NCI-H2196 (cell line): ENCODE measurements around the gene MICALL1.
"Not testable (repeated sequence)": the region's sequence is repeated elsewhere in the genome, so short reads cannot be mapped to it uniquely, and the experiment has no call there.

Source experiments
- DNase-seq: peaks from one replicate; lab custom pipeline; 2025; ENCODE audit not compliant: unreplicated experiment; lab: John Stamatoyannopoulos, UW

The MICALL1 gene

DNA sequence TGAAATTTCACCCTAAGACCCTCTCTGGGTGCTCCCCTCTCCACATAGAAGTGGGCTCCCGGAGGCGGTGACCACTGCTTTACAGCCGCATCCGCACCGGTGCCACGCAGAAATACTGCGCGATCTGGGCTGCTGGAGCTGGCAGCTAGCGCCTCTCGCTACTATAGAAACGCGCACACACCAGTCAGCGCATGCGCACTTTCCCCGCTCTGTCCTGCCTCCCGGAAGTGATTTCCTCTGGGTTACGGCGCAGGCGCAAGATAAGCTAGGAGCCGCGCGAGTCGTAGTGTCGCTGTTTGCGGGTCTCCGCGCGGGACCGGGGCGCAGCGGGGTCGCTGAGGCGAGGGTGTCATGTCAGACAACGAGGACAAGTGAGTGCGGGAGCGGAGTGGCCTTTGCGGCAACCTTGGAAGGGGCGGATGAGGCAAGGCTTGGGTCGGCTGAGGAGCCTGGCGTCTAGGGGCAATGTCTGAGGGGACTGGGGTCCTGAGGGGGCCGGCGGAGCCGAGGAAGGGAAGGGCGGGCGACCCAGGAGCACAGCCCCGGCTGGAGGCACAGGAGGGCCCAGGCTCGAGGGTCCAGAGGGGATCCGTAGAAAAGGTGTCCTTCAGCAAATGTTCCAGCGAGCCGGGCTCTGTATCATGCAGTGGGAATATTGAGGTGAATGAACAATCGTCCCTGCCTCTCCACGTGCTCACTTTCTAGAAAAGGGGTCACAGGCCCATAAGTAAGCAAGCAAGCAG lies 47.5 kb downstream of the MICALL1 start, which contains the start of the genes C22orf23 and POLR2F:
Gene C22orf23 (minus strand): TSS at position 165 of the 743 bp plus-strand sequence. CDS start 452 bp downstream, outside the sequence.
Gene POLR2F (plus strand): TSS at position 263 of the 743 bp plus-strand sequence. CDS start 89 bp downstream, at position 352.
- peak; percentile 86 for DNase-seq

DNA sequence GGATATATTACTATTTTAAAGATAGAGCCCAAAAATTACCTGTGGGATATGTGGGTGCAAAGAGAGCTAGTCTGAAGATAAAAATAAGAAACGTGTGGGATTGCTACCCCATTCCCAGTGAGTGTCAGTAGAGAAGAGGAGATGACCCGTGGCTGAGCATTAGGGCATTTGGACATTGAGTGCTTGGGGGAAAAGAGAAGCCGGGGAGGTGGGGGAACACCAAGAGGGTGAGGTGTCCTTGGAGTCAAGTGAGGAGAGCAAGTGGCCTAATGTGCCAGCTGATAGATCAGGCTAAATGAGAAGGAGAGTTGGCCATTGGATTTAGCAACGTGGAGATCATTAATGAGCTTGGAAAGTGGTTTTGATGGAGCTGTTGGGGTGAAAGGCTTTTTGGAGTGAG lies 48.6 kb downstream of the MICALL1 start:
- no peak for DNase-seq

DNA sequence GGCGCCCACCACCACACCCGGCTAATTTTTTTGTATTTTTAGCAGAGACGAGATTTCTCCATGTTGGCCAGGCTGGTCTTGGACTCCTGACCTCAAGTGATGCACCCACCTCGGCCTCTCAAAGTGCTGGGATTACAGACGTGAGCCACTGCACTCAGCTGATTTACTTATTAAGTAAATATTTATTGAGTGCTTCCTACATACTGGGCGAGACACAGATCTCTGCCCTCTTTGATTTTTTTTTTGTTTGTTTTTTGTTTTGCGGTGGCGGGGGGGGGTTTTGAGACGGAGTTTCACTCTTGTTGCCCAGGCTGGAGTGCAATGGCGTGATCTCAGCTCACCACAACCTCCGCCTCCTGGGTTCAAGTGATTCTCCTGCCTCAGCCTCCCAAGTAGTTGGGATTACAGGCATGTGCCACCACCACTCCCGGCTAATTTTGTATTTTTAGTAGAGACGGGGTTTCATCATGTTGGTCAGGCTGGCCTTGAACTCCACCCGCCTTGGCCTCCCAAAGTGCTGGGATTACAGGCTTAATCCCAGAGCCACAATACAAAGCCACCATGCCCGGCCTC lies 49.8 kb downstream of the MICALL1 start:
- not testable (repeated sequence) for DNase-seq

DNA sequence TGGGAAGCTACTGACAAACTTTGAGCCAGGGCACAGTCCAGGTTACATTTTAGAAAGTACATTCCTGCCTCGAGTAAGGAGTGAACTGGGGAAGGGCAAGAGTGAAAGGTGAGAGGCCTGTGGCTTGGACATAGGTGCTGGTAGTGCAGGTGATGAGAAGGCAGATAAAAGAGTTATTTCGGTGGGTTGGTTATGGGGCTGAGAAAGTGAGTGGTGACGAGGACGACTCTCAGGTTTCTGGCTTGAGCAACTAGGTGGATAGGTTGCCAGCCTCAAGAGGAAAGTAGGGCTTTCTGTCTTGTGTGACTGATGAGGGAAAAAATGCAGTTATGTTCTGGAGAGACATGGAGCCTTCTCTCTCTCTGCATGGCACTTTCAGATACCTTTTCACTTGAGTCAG lies 51.1 kb downstream of the MICALL1 start:
- DNase-seq: no peak

DNA sequence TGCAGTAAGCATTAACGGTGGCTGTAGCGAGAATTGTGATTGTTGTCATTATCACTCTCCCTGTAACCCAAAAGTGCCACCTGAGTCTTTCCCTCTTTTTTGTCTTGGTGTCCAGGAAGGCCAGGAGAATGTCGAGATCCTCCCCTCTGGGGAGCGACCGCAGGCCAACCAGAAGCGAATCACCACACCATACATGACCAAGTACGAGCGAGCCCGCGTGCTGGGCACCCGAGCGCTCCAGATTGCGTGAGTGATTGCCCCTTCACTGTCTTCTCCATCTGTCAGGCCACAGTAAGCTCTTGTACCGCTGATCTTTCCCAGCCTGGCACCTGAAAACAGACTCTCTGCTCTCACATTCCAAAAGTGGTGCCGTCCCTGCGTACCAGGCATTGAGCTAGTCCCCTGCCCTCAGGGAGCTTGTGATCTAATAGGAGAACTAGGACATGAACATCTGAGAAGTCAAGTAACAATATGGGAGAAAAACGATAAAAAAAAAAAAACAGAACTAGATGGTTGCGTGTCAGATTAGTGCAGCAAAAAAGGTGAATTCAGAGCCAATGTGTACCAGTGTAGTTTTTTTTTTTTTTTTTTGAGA lies 53.2 kb downstream of the MICALL1 start:
- DNase-seq: no peak

DNA sequence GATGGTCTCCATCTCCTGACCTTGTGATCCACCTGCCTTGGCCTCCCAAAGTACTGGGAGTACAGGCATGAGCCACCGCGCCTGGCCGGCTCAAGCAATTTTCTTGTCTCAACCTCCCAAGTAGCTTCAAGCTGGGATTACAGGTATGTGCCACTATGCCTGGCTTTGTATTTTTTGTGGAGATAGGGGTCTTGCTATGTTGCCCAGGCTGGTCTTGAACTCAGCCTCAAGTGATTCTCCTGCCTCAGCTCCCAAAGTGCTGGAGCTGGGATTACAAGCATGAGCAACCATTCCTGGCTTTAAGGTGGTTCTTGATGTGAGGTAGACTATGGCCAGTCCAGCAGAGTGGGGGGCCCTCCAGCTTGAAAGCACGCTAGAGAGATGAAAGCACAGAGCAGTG lies 55.0 kb downstream of the MICALL1 start:
- DNase-seq: no peak

DNA sequence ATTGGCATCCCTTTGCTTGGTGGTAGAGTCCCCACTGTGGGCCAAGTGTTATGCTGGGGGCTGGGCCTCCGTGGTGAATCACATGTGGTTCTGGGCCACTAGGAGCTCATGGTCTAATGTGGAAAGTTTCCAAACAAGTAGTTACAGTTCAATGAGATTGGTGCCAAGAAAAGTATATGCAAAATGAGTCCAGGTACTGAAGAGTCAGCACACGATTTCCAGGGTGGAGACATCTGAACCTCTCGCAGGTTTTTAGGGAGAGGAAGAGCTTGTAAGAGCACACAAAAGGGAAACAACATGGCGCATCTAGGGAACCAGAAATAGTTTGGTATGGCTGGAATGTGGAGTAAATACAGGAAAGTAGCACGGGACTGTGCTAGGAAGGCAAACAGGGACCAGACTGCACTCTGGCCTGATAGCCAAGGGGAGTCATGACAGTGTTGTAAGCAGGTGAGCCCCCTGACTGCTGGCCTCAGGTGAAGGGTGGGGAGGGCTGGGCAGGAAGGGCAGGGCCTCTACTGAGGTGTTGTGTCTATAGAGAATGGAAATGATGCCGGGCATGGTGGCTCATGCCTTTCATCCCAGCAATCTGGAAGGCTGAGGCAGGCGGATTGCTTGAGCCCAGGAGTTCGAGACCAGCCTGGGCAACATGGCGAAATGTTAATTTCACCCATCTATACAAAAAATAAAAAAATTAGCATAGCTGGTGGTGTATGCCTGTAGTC lies 60.0 kb downstream of the MICALL1 start:
- DNase-seq: no peak

DNA sequence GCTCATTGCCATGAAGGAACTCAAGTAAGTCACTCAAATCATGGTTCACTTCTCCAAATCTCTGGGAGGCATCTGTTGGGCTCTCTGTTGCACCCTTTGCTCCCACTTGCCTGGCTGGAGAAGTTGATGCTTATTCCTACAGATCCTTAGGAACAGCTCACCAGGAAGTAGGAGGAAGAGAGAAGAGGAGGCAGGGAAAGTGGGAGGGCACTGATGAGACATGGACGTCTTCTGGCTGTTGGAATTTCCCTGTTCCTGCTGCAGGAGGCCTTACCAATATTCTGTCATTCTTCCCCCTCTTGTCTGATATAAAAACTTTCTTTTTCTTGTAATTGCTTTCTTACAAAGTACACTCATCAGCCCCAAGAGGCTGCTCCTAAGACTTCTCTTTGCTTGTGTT lies 61.0 kb downstream of the MICALL1 start:
- no peak for DNase-seq

DNA sequence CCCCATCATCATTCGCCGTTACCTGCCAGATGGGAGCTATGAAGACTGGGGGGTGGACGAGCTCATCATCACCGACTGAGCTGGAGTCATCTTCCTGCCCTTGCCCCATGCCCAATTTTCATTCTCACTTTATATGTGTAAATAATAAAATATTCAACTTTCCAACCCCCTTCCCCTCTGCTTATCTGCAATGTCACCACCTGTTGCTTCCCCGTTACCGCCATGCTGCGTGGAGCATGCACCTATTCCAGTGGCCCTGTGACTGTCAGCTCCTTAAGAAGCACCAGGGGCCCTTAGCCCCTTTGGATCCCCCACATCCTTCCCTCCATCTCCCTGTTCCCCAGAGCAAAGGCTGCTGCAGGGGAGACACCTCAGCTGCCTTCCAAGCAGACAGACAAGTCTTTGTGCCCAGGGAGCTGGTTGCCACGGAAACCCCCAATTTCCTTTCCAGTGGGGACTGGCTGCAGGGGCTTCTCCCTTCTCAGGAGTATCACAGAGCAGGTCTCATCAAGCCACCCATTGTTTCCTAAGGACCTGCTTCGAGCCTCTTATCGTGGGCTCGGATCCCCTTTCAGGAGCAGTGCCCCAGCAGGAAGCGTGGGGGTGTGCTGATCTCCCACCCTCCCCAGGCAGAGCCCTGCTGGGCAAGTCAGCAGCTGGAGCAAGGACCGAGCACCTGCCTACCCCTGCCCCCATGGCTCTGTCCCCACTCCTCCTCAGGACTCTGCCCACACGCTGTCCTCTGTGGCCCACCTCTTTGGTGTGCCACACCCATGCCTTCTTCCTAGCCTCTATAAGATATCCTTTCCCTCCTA lies 61.7 kb downstream of the MICALL1 start:
- no peak for DNase-seq

DNA sequence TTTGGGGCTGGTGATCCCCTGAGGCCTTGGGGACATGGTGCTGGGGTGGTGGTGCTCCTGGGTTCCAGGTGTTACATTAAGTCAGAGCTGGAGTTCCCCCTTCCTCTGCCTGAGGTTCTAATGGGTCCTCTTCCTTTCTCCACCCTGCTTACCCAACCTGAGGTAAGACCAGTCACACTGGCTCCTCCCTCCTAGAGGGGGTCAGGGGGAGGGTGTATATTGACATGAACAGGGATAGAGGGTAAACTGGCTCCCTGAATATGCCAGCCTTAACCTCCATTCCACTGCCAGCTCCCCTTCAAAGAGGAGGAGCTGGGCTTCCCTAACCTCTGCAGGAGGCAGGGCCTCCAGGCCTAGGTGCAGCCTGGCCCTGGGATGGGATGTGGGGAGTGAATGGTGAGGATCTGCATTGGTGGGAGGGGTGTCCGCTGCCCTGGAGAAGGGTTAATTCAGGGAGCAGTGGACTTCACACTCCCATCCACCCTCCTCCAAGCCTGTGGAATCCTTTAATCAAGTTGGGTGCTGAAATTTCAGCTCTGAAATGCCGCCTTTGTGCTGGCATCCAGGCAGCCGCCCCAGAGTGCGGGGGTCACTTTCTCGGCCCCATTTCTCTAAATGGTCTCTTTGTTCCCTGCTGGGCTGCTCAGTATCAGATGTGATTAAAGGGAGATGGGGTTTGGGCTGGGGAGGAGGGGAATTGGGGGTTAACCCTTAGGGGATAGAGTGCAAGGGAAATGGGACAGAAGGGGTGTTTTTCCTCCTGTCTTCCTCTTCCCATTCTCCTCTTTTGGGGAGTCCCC lies 62.6 kb downstream of the MICALL1 start:
- no peak for DNase-seq

DNA sequence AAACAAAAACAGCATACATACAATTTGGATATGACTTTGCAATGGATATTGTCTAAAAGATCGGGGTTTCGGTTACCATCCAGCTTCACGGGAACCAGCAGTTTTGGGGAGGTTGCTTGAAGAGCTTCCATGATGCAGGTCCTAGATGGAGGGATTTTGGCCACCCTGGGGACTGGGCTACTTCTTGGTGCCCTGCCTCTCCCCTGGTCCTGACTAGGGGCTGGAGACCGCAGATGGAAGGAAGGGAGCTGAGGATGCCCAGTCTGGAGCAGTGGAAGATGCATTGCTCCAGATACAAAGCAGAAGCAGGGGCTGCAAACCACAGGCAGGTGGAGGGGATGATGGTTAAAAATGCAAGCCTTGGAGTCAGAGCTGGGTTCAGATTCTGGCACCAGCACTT lies 64.8 kb downstream of the MICALL1 start:
- no peak for DNase-seq

DNA sequence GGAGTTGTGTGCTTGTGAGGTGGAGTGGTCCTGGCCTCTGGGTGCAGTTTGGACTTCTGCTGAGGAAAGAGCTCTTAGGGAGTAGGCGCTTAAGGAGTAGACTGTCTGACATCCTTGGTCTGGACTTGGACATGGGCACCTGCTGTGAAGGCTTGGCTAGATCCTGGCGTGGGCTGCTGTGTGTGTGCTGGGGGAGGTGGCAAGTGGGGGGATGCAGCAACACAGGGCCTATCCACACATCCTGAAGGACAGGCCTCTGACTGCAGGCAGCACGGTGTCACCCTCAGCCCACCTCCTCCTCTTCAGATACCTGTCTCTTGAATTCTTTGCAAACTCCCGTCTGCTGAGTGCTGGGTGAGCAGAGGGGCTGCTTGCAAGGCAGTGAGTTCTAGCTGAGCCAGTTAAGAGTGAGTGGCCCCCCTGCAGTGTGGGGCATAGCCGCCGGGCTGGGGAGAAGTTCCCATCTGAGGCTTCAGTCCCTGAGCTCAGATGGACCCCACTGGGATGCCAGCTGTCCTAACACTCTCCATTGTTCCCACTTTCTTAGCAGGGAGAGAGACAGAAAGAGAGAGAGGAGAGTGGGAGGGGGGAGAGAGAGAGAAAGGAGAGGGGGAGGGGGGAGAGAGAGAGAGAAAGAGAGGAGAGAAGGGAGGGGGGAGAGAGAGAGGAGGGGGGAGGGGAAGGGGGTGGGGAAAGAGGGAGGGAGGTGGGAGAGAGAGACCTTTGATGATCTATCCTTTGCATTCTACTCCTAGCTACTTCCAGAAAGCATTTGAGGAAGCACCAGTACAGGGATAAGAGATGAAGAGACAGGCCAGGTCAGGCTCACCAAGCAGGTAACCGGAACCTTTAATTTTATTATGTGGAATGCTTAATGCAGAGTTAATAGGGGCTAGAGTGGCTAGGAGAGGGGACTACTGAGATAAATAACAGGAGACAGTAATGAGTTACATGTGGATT lies 65.7 kb downstream of the MICALL1 start:
- DNase-seq: no peak

DNA sequence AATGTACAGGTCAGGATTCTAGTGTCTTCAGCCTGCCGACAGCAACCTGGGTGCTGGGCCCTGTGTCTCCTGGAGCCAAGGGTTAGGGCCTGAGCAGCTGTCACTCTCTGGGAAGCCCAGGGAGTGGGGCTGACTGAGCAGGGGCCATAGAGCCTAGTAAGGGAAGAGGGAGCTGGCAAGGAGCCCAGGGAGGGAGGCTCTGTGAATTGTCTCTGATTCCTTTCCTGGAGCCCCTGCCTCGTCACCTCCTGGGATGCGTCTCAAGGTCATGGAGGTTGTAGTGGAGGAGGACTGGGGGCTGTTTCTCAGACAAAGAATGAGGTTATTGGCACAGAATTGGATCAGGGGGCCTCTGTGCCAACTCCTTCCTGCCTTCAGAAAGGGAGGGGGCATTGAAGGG lies 66.4 kb downstream of the MICALL1 start:
- no peak for DNase-seq

DNA sequence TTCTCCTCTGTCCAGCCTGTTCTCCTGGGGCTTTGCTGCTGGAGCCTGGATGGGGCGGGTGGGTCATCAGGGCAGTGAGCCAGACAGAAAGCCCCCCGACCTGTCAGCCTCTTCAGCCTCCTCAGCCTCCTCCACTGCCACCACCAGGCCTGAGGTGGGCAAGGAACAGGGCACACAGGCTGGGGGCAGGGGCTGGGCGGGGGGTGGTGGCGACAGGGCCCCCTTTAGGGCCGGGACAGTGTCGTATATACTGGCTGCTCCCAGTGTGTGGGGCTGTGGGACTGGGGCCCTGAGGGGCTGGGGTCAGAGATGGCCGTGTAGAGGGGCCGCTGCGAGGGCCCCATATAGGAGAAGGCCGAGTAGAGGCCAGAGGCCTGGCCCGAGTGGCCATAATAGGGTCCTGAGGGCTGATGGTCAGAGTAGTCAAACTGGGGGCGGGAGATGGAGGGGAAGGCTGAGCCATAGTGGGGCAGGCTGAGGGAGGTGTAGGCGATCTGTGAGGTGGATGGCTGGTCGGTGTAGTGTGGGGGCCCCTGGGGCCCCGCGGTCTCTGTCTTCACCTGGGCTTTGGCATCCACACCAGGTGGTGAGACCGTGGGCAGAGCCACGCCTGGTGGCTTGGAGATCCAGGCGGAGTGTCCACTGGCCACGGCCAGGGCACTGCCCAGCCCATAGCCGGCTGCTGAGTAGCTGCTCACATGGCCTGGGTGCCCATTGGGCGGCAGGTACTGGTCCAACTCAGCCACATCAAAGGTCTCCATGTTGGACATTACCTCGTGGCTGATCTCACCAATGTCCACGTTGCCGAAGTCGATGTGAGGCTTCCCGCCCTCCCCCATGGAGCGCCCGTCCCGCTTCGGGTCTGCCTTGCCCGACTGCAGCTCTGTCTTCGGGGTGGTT lies 67.4 kb downstream of the MICALL1 start:
- no peak for DNase-seq

DNA sequence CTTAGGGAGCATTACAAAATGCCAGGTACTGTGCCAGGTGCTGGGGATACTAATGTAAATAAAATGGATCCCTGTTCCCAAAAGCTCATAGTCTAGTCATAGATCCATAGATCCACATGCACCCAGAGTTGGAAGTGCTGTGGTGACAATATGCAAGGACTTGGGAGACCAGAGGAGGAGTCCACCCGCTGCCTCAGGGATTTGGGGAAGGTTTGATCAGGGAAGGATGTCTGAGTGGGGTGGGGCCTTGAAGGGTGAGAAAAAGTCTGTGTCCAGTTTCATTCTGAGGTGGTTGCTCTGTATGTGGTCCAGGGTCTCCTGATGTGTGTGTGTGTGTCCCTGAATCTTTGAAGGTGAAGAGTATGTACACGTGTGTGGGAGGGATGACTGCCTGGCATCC lies 69.1 kb downstream of the MICALL1 start:
- no peak for DNase-seq

DNA sequence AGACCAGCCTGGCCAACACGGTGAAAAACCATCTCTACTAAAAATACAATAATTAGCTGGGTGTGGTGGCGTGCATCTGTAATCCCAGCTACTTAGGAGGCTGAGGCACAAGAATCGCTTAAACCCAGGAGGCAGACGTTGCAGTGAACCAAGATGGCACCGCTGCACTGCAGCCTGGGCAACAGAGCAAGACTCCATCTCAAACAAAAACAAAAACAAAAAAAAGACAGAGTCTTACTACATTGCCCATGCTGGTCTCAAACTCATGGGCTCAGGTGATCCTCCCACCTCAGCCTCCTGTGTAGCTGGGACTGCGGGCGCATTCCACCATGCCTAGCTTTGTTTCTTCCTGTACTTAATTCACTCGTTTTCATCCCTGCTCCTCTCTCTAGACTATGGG lies 69.9 kb downstream of the MICALL1 start:
- DNase-seq: not testable (repeated sequence)

DNA sequence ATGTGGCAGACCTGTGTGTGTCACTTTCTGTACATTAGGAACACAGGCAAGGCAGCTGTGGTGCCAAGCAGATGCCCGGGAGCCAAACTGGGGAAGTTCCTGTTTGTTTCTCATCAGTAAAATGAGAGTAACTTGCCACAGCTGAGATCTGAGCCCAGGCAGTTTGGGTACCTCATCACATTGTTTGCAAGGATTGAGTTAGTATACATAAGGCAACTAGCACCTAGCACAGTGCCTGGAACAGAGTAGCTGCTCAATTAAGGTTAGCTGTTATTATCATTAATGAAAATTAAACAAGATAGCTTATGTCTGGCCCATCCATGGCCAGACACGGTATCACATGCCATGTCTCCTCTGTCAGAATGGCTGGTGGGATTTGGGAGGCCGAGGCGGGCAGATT lies 70.5 kb downstream of the MICALL1 start:
- no peak for DNase-seq

DNA sequence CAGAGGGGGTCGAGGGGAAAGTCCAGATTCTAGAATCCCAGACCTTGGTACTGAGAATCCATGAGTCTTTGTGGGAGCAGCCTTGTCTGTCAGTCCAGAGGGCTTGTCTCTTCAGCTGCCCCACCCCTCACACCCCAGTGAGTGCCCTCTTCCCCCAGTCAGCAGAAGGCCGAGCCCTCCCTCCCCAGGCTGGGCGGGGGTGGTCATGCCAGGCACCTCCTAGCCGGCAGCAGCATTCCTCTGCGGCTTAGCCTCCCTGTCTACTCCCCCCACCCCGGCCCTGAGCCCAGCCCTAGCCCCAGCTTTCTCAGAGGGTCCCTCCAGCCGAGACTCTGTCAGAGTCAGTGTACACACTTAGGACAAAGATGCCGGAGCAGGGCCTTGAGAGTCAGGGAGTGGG lies 73.7 kb downstream of the MICALL1 start:
- no peak for DNase-seq
